ENCODE results near the gene CHMP1A.
"Not testable (repeated sequence)": the region's sequence is repeated elsewhere in the genome, so short reads cannot be mapped to it uniquely, and the experiment has no call there.

Gene CHMP1A

GRCh38 chr16:89691986-89692569, 34.6 kb upstream of the CHMP1A start:
- DNase-seq (ENCODE audit: low read depth in 2 of 2), result no peak

- no peak for DNase-seq (ENCODE audit: low read depth in 2 of 2)
These were observed 33.9 kb upstream of the CHMP1A start for GRCh38 chr16:89691231-89691985.

GRCh38 chr16:89690392-89690901, 32.9 kb upstream of the CHMP1A start:
- no peak for DNase-seq (ENCODE audit: low read depth in 2 of 2)

GRCh38 chr16:89689621-89690020, 32.1 kb upstream of the CHMP1A start:
- not testable (repeated sequence) for DNase-seq (ENCODE audit: low read depth in 2 of 2)

GRCh38 chr16:89689142-89689541, 31.6 kb upstream of the CHMP1A start:
- no peak for DNase-seq (ENCODE audit: low read depth in 2 of 2)

GRCh38 chr16:89688395-89688794, 30.9 kb upstream of the CHMP1A start:
- DNase-seq (ENCODE audit: low read depth in 2 of 2), result no peak

- no peak for DNase-seq (ENCODE audit: low read depth in 2 of 2)
These were observed 29.8 kb upstream of the CHMP1A start for GRCh38 chr16:89687092-89687940.

- DNase-seq (ENCODE audit: low read depth in 2 of 2), result peak; percentile 85 to 87
These were observed 29.1 kb upstream of the CHMP1A start, which contains the start of gene CDK10 for GRCh38 chr16:89686520-89687091. CDK10 (plus strand) TSS chr16:89686689; CDS start chr16:89686711, 22 bp downstream.

- no peak for DNase-seq (ENCODE audit: low read depth in 2 of 2)
These were observed 28.4 kb upstream of the CHMP1A start for GRCh38 chr16:89685916-89686315.

GRCh38 chr16:89678258-89678657, 20.8 kb upstream of the CHMP1A start:
- no peak for DNase-seq (ENCODE audit: low read depth in 2 of 2)

GRCh38 chr16:89672177-89672941, 14.9 kb upstream of the CHMP1A start:
- no peak for DNase-seq (ENCODE audit: low read depth in 2 of 2)

GRCh38 chr16:89671565-89671964, 14.1 kb upstream of the CHMP1A start:
- not testable (repeated sequence) for DNase-seq (ENCODE audit: low read depth in 2 of 2)

GRCh38 chr16:89670496-89671431, 13.3 kb upstream of the CHMP1A start:
- DNase-seq (ENCODE audit: low read depth in 2 of 2), result no peak

- DNase-seq (ENCODE audit: low read depth in 2 of 2), result no peak
These were observed 12.2 kb upstream of the CHMP1A start for GRCh38 chr16:89669755-89670154.

GRCh38 chr16:89668790-89669158, 11.3 kb upstream of the CHMP1A start:
- no peak for DNase-seq (ENCODE audit: low read depth in 2 of 2)

GRCh38 chr16:89667633-89668032, 10.1 kb upstream of the CHMP1A start:
- no peak for DNase-seq (ENCODE audit: low read depth in 2 of 2)

- DNase-seq (ENCODE audit: low read depth in 2 of 2), result not testable (repeated sequence)
These were observed 9.5 kb upstream of the CHMP1A start for GRCh38 chr16:89667000-89667399.

- DNase-seq (ENCODE audit: low read depth in 2 of 2), result not testable (repeated sequence)
These were observed 6.7 kb upstream of the CHMP1A start for GRCh38 chr16:89664238-89664637.

- no peak for DNase-seq (ENCODE audit: low read depth in 2 of 2)
These were observed 3.7 kb upstream of the CHMP1A start for GRCh38 chr16:89661215-89661614.

- no peak for DNase-seq (ENCODE audit: low read depth in 2 of 2)
These were observed 2.6 kb upstream of the CHMP1A start for GRCh38 chr16:89660146-89660545.

All from stimulated activated CD4-positive, alpha-beta T cell treated with anti-CD3 and anti-CD28 coated beads, Interleukin-1b, Interleukin-23, amount 100 ng/mL, for 4 hours (primary cell).